IPS-11a (cell line): ENCODE measurements around the gene USF2.

Experiments
- H3K4me3 ChIP-seq: one replicate; pipeline ENCODE4 v1.5.1; 2013; ENCODE audit warnings: low read depth, low read length, control low read depth

The USF2 gene

GRCh38 chr19:35298561-35298972, 29.8 kb downstream of the USF2 start:
- H3K4me3 ChIP-seq: no peak overlapping the region

GRCh38 chr19:35299523-35300338, 31.0 kb downstream of the USF2 start:
- H3K4me3 ChIP-seq: no peak overlapping the region

GRCh38 chr19:35300339-35300649, 31.5 kb downstream of the USF2 start:
- no peak overlapping the region for H3K4me3 ChIP-seq

GRCh38 chr19:35301961-35302360, 33.2 kb downstream of the USF2 start:
- H3K4me3 ChIP-seq: no peak overlapping the region

- H3K4me3 ChIP-seq: no peak overlapping the region
Measured at GRCh38 chr19:35302446-35302845, 33.7 kb downstream of the USF2 start.

GRCh38 chr19:35303357-35303915, 34.7 kb downstream of the USF2 start:
- no peak overlapping the region for H3K4me3 ChIP-seq

GRCh38 chr19:35304036-35304435, 35.3 kb downstream of the USF2 start:
- no peak overlapping the region for H3K4me3 ChIP-seq

- no peak overlapping the region for H3K4me3 ChIP-seq
Measured at GRCh38 chr19:35305181-35305580, 36.4 kb downstream of the USF2 start.

- H3K4me3 ChIP-seq: no peak overlapping the region
Measured at GRCh38 chr19:35306473-35307246, 37.9 kb downstream of the USF2 start.

GRCh38 chr19:35307931-35308330, 39.2 kb downstream of the USF2 start:
- H3K4me3 ChIP-seq: no peak overlapping the region

GRCh38 chr19:35308910-35309309, 40.1 kb downstream of the USF2 start:
- no peak overlapping the region for H3K4me3 ChIP-seq

- H3K4me3 ChIP-seq: no peak overlapping the region
Measured at GRCh38 chr19:35309481-35310279, 40.9 kb downstream of the USF2 start.

GRCh38 chr19:35310331-35310730, 41.6 kb downstream of the USF2 start:
- no peak overlapping the region for H3K4me3 ChIP-seq

- H3K4me3 ChIP-seq: no peak overlapping the region
Measured at GRCh38 chr19:35310811-35311465, 42.2 kb downstream of the USF2 start.

GRCh38 chr19:35311901-35312665, 43.3 kb downstream of the USF2 start:
- no peak overlapping the region for H3K4me3 ChIP-seq

GRCh38 chr19:35313587-35313986, 44.8 kb downstream of the USF2 start:
- H3K4me3 ChIP-seq: no peak overlapping the region

GRCh38 chr19:35314031-35314430, 45.3 kb downstream of the USF2 start:
- no peak overlapping the region for H3K4me3 ChIP-seq

GRCh38 chr19:35314858-35315470, 46.2 kb downstream of the USF2 start:
- no peak overlapping the region for H3K4me3 ChIP-seq

GRCh38 chr19:35315883-35316282, 47.1 kb downstream of the USF2 start:
- H3K4me3 ChIP-seq: no peak overlapping the region

GRCh38 chr19:35316560-35316959, 47.8 kb downstream of the USF2 start:
- H3K4me3 ChIP-seq: no peak overlapping the region
